Measurements from ENCODE around the gene SDHC.
A peak's percentile ranks its signal among the peaks of the same experiment; 100 is the strongest.
"Not testable (repeated sequence)": the region's sequence is repeated elsewhere in the genome, so short reads cannot be mapped to it uniquely, and the experiment has no call there.

The SDHC gene

DNA sequence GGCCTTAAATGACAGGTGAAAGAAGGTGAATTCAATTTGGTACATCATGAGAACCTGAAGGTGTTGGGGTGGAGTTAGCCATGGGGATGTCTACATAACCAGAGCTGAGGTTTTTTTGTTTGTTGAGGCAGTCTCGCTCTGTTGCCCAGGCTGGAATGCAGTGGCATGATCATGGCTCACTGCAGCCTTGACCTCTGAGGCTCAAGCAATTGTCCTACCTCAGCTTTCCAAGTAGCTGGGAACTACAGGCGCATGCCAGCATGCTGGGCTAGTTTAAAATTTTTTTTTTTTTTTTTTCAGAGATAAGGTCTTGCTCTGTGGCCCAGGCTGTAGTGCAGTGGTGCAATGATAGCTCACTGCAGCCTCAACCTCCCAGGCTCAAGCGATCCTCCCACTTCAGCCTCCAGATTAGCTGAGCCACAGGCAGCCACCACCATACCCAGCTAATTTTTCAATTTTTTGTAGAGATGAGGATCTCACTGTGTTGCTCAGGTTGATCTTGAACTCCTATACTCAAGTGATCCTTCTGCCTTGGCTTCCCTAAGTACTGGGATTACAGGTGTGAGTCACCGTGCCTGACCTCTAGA, 2.5 kb upstream of the SDHC start:
- DNase-seq (ENCODE audit: low read depth), result no peak

DNA sequence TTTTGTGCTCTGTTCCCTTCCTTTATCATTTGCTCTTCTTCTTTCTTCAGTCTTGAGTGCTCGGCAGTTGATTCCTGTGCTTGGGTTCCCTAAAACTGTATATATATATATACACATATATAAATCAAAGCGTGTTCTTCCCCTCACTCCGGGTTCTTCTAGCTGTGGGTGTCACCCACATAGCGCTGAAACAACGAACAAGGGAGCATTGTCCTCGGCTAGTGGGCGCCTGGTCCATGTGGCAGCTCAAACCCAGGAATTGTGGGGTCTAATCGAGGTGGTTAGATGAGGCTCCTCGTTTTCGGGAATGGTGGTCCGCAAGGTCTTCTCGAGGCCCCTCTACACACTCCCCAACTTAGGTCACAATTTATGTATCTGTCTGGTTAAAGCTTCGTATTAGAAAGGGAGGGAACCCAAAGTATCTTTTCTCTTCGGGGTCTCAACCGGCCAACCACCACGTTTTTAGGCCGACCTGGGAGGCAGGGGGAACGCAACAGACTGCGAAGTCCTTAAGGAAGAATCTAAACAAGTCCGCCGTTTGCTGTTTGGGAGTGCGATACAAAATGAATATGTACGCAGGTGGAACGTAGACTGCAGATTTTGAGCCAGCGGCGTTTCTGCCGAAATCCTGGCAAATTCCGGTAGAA, 504 bp upstream of the SDHC start:
- DNase-seq (ENCODE audit: low read depth), result no peak

DNA sequence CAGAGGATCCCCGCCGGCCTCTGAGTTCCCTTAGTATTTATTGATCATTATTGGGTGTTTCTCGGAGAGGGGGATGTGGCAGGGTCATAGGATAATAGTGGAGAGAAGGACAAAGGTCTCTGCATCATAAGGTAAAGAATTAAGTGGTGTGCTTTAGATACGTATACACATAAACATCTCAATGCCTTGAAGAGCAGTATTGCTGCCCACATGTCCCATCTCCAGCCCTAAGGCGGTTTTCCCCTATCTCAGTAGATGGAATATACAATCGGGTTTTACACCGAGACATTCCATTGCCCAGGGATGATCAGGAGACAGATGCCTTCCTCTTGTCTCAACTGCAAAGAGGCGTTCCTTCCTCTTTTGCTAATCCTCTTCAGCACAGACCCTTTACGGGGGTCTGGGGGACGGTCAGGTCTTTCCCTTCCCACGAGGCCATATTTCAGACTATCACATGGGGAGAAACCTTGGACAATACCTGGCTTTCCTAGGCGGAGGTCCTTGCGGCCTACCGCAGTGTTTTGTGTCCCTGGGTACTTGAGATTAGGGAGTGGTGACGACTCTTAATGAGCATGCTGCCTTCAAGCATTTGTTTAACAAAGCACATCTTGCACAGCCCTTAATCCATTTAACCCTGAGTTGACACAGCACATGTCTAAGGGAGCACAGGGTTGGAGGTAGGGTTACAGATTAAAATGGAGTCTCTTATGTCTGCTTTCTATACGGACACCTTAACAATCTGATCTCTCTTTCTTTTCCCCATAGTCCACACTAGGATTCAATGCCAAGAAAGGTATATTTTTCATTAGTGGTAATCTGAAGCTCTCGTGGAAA, 1.9 kb downstream of the SDHC start:
- not testable (repeated sequence) for DNase-seq (ENCODE audit: low read depth)

DNA sequence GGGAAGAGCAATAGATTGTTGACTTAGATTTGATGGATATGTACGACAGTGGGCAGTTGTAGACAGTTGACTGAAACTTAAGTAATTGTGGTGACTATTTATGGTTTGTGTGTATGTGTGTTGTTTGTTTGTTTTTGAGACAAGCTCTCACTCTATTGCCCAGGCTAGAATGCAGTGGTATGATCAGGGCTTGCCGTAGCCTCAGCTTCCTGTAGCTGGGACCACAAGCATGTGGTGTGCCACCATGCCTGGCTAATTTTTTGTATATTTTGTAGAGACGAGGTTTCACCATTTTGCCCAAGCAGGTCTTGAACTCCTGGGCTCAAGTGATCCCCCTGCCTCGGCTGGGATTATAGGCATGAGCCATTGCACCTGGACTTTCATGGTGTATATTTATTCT, 9.8 kb downstream of the SDHC start:
- no peak for DNase-seq (ENCODE audit: low read depth)

DNA sequence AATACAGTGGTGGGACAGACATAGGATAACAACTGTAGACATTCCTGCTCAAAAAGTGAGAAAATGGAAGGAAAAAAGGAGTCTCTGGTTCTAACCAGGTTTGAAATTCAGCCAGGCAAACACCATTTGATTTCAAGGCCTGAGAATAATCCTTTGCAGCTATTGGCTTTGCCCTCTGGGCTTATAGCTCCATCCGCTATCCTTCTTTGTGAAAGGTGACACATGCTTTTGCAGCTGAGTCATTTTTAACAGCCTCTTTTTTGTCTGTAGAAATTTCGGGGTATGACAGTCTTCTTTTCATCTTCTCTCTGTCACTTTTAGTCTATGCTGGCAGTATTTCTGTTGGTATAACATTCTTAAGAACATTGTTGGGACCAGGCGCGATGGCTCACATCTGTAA, 16.2 kb downstream of the SDHC start:
- peak; percentile 51 for DNase-seq (ENCODE audit: low read depth)

DNA sequence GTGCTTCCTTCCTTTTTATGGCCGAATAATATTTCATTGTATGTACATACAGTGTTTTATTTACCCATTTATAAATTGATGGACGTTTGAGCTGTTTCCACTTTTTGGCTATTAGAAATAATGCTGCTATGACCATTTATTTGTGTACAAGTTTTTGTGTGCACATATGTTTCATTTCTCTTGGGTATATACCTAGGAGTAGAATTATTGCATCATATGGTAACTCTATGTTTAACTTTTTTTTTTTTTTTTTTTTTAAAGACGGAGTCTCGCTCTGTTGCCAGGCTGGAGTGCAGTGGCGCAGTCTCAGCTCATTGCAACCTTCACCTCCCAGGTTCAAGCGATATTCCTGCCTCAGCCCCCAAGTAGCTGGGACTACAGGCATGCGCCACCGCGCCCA, 19.0 kb downstream of the SDHC start:
- no peak for DNase-seq (ENCODE audit: low read depth)

DNA sequence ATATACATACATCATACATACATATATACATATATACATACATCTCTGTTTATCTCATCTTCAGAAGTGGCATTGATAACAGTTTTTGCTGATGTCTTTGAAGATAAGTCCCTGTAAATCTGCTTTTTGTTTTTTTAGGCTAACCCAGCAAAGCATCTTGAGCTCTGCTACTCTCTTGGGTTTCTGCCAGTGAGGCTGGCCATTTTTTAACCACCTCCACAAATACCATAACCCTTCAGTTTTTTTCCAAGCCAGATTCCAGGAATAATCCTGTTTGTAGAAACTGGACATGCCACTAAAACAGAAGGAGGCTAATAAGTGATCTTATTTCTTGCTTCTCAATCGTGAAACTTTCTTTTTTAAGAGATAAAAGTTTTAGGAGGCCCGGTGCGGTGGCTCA, 21.6 kb downstream of the SDHC start:
- DNase-seq (ENCODE audit: low read depth), result peak; percentile 40

DNA sequence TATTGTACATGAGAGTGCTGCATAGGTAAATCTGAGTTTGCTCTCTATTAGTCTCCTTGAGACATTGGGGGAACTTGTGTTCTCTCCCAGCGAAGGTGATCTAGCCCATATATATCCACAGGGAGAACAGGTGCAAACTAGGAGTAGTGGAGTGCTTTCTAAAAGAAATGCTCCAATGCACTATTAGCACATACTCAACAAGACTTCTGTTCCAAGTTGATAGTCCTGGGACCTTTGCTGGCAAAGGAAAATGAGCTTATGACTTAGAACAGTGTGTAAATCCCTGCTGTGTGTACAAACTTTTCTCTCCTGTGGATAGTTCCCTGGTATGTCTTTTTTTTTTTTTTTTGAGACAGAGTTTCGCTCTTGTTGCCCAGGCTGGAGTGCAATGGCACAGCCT, 28.0 kb downstream of the SDHC start:
- DNase-seq (ENCODE audit: low read depth), result no peak

DNA sequence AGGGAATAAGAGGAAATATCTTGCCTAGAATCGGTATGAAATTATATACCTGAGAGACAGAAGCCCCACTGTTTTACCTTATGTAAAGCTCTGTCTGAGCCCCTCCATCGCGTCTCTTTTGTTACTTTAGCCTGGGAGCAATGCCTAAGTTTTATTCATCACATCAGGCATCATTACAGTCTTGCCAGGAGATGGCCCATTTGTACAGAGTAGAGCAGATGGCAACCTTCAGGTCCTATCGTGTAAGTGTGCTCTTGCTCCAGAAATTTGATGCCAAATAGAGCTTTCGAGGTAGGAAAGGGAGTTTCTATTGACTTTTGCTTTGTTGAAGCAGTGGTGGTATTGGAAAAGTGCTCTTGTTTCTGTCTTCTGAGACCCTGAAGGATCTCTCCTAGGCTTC, 28.6 kb downstream of the SDHC start:
- no peak for DNase-seq (ENCODE audit: low read depth)

DNA sequence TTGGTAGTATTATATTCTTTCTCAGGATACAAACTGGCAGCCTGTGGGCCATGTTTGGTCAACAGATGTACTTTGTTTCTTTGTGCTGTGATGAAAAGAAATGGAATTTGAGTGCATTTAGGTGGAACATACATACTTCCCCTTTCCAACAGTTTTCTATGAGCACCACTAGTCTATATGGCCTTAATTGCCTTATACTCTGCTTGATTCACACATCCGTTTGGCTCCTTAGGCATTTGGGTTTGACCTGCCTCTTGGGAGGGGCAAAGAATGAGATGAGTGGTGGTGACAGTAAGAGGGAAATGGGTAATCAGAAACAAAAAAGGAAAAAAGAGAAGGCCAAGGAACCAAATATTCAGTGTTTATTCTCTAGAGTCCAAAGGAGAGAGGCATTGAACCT, 36.5 kb downstream of the SDHC start:
- no peak for DNase-seq (ENCODE audit: low read depth)

DNA sequence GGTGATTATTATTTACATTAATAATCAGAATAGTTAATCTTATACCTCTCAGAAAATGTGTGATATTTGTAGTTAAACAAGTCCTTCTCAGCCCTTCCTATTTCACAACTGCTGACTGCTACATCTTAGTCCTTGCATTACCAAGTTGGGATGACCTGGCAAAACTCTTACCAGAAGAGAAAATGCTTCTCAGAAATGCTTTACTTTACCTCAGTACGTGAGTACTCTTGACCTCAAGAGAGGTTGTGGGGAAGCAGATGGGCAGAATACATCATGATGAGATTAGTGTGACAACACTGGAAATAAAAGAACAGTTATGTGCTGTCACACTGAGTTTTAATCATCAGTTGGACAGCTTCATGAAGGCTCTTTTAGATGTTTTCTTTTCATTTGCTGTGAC, 37.3 kb downstream of the SDHC start:
- DNase-seq (ENCODE audit: low read depth), result no peak

DNA sequence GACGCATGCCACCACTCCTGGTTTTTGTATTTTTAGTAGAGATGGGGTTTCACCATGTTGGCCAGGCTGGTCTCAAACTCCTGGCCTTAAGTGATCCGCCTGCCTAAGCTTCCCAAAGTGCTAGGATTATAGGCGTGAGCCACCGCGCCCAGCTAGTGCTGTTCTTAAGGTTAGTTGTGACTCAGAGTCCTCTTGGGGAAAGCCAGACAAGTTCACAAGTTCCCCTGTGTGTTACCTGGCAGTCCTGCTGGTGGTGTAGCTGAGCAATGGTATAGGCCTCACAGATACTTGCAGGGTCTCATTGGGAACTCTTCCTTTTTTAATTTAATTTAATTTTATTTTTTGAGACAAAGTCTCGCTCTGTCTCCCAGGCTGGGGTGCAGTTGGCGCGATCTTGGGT, 42.9 kb downstream of the SDHC start:
- no peak for DNase-seq (ENCODE audit: low read depth)

DNA sequence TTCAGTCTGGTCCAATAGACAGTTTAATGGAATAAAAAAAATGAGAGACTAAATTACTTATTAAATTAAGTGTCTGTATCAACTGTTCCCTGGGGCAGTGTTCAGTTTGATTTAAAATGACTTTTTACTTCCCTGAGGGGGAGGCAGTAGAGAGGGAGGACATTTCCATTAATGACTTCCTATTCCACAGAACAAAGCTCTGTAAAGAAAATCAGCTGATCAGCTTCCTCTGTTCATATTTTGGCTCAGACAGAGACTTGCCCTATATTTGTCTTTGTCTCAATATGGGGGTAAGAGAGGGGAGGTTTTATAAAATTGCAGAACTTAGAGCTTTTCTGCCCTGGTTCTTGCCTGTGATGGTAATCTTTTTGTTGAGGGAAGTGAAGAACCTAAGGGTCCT, 45.1 kb downstream of the SDHC start:
- DNase-seq (ENCODE audit: low read depth), result no peak

DNA sequence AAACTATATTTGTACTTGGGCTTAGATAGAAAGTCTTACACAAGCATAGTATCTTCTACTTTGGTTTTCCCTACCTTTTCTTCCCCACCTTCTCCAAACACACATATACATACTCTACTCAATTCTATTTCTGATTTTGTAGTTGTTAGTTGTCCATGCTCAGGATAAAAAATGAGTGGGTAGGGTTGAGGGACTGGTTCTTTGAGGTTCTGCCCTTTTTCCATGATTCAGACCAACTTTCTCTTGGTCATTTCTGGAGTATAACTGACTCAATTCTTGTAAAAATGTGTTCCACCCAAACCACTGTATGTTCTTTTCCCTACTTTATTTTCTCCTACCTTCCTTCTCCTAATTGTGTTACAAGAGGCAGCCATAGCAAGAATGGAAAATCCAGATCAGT, 50.2 kb downstream of the SDHC start:
- DNase-seq (ENCODE audit: low read depth), result no peak

DNA sequence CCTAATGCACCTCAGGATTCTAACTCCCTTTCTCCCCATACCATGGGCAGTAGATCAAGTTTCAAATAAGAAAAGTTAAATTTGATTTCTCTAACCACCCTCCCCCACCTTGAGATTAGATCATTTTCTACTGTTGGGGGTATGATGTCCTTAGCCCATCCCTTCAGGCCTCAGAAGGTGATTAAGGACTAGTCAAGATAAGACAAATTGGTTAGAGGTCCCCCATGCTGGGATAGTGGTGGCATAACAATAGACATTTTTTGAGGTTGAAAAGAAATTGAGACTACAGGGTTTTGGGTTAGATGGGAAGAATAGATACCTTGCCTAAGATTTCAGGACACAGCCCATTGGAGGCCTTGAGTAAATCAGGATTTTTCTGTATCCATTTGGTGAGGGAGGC, 51.0 kb downstream of the SDHC start:
- no peak for DNase-seq (ENCODE audit: low read depth)

DNA sequence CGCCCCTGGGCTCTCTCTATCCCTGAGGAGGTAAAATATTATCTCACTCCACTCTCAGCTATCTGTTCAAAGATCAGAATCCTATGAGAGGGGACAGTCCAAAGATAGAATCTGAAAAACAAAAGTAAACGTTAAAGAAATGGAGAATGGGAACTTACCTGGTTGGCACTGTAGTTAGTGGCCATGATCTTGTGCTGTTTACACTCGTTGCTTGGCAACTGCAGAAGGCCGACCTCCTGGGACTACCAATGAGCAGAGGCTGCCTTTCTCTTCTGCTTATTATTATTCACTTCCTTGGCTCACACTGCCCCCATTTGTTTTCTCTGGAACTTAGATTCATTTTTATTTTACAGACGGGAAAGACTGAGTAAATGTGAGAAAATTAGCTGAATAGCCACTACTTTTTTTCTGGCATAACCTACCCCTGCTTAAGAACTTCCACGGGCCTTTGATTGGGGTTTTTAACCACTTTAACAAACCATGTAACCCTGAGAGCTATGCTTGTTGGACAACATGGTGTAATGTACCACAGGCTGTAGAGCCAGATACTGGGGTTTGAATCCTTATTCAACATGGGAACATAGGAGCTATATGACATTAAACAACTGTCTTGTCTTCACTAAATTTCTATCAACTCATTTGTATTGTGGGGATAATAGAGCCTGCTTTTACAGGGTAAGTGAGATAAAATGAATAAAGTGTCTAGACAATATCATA, 53.7 kb downstream of the SDHC start, which contains the start of gene CFAP126:
Gene CFAP126, minus strand, starts transcription at position 193 of the 717 bp plus-strand sequence. Its CDS starts 8 bp downstream, at position 185.
- peak; percentile 76 for DNase-seq (ENCODE audit: low read depth)

DNA sequence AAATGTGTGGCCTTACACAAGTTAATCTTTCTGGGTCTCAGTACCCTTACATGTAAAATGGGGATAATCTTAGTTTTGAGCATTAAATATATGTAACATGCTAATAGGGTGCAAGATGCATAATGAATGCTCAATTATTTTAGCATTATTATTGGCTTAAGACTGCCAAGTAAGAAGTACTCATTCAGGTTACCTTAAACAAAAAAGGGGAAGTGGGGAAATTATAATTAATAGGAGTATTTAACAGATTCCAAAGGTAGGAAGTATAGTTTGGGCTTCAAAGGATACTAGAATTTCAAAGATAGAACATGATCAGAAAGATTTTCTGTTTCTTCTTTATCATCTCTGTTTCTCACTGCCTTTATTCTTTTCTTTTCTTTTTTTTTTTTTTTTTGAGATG, 59.3 kb downstream of the SDHC start:
- no peak for DNase-seq (ENCODE audit: low read depth)

DNA sequence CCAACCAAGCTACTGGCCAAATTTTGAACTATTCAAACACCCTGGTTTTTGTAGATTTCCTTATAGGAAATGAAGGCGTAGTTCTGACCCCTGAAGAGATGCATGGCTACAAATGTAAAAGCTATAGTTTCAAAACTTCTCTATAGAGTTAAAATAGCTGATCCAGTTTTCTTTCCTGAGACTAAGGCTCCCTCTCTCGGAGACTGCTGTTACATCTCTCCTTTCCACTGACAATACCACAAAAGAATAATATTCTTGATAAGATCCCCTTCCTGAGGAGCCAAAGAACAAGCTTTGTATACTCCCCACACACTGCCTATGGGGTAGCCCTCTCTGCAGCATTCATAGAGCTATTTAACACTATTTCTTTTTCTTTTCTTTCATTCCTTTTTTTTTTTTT, 60.2 kb downstream of the SDHC start:
- peak; percentile 13 for DNase-seq (ENCODE audit: low read depth)

DNA sequence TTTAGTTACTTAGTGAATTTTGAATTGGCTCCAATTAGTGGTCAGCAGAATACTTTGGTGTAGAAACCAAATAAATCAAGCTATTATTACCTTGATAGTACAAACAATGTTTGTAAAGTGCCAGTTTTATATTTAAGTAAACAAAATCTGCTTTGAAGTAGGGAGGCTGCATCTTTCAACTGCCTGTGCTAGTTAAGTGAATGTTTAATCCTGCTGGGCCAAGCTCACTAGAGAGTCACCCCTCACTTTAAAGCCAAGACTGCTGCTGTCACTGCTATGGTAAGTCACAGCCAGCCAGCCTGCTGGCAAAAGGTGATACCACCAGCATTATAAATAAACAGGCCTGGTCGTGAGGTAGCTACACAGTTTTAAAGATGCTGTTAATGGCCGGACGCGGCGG, 63.8 kb downstream of the SDHC start:
- no peak for DNase-seq (ENCODE audit: low read depth)

DNA sequence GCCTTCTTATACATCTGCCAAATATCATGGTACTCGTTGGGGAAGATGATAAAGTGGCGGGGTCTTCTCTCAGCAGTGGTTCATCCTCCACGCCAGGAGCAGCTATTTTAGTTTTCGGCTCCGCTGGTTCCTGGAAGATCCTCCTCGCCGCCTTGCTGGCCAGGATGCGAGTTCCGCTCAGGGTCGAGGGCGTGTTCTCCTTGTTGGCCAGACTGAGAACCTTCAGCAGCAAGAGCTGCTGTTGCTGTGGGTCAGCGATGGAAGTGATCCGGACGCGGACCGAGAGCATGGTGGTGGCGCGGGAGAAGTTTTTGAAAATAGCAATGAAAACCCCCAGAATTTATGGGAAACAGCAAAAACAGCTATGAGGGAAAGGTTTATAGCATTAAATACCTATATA, 64.9 kb downstream of the SDHC start:
- DNase-seq (ENCODE audit: low read depth), result no peak

DNA sequence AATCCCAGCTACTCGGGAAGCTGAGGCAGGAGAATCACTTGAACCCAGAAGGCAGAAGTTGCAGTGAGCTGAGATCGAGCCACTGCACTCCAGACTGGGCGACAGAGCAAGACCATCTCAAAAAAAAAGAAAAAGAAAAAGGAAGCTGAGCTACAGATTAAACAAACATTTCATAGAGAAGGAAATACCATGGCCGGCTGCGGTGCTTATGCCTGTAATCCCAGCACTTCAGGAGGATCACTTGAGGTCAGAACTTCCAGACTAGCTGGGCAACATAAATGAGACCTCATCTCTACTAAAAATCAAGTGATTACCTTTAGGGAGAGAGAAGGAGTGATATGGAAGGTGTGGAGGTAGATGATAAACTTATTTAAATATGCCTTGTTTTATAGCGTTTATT, 67.5 kb downstream of the SDHC start:
- DNase-seq (ENCODE audit: low read depth), result no peak

DNA sequence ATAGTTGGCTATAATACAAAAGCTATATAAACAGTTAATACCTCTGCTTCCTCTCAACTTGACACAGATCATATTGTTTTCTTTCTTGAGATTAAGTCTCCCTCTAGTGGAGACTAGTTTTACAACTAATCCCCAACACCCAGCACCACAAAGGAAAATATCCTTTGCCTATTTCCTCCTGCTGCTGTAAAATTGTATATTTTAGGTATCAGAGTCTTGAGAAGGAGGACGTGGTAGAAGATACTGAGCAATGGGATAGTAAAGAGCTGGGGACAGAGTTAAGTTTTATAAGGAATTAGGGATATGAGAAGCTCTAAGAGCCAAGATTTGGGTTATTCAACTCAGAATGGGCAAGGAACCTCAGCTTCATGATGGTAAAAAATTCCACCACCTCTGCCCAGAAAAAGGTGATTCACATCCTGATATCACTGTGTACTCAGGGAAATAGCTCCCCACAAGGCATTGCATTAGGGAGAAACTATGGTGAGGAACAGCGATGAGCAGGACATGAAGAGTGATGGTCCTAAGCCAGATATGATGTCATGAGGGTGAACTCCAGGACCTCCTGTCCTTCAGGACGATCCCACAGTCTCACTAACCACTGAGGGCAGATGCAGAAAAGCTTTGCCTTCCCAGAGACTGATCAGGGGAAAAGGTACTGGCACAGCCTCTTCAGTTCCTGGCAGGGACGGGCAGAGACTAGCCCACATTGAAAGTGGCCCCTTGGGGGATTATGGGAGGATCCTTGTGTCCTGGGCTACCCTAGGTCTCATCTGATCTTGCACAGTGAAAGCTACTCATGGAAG, 68.2 kb downstream of the SDHC start:
- DNase-seq (ENCODE audit: low read depth), result peak; percentile 69
